GM18858 (cell line): ENCODE data around the gene KIF26A.
"Not testable (repeated sequence)": the region's sequence is repeated elsewhere in the genome, so short reads cannot be mapped to it uniquely, and the experiment has no call there.

ENCODE experiments used
- ATAC-seq: cut with Tn5 transposase; IDR thresholded peaks from one replicate; pipeline ENCODE4 v1.9.1; 2021; ENCODE audit not compliant: unreplicated experiment

Gene KIF26A

DNA sequence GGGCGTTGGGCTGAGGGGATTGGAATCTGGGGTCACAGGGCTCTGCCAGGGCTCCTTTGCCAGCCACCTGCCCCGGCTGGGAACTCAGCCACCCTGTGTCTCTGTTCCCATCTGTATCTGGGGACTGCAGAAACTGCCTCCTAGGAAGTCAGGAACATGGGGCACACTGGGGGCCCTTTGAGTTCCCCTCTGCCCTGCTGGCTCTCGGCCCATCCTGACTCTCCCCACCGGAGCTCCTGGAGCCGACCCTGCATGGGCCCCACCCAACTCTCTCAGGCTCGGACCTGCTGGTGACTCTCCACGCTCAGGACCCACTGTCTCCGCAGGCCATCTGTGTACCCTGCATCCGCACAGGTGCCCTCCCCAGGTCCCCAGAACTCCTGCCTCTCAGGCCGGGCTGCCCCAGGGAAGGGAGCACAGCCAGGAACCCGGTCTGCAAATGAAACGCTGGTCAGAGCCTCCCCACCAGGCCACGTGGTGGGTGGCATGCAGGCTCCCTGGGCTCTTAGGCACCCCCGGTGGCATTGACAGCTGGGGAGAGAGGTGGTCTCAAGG, 82.8 kb downstream of the KIF26A start:
- no peak for ATAC-seq

DNA sequence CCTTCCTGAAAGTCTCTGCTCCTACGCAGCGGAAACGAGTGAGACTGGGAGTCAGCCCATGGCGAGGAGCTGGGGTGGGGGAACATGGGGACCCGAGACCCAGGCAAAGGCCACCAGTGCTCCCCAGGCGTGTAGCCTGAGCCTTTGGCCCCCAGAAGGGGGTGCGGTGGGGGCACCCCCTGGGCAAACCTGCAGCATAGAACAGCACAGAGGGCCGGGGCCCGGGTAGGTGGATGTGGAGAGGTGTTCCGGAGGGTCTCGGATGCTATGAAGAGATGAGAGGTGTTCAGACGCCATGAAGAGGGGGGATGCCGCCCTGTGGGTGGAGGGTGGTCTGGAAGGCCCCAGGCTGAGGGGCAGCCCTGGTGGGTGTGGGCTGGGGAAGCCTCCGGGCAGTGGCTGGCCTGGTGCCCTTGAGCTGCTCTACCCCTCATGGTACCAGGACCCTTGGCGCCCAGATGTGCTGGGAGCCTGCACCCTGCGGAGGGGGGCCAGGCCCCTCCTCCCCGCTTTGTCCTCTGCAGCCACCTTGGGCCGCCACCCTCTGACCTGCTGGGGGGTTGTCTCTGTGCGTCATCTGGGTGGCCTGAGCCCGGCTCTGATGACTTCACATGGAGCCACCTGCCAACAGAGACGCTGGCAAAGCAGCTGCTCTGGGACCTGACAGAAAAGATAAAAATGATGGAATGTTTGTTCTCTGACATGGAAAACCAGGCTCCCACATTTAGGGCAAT, 83.4 kb downstream of the KIF26A start:
- no peak for ATAC-seq

DNA sequence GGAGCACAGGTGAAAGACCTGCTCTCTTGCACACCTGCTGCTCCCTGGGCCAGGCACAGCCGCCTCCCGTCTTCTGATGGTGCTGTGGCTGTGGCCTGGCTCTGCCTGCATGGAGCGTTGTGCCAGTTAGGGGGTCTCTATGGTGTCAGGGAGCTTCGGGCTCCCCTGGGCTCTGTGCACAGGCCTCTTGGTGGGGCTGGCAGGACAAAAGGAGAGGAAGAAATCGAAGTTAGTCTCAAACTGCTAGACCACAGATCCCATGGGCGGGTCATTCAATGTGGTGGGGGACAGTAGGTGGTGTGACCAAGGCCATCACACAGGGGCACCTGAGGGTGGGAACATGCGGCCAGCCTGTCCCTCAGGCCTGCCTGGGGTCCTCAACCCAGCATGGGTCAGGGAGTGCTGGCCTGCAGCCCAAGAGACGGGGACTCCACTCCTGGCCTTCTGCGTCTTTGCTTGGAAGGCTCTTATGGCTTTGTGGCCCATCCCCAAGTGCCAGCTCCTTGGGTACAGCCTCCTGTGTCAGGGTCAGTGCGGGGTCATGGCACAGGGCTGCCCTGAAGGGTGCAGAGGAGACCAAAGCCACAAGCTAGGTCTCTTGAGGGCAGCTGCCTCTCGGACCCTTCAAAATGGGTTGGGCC, 84.1 kb downstream of the KIF26A start:
- no peak for ATAC-seq

GRCh38 chr14:104223101-104224041, 85.0 kb downstream of the KIF26A start:
- ATAC-seq: no peak

- ATAC-seq: no peak
These were observed 85.7 kb downstream of the KIF26A start for GRCh38 chr14:104224131-104224505.

GRCh38 chr14:104224506-104225277, 86.3 kb downstream of the KIF26A start:
- no peak for ATAC-seq

- not testable (repeated sequence) for ATAC-seq
These were observed 87.1 kb downstream of the KIF26A start for GRCh38 chr14:104225278-104226190.

- no peak for ATAC-seq
These were observed 88.3 kb downstream of the KIF26A start for GRCh38 chr14:104226421-104227383.

DNA sequence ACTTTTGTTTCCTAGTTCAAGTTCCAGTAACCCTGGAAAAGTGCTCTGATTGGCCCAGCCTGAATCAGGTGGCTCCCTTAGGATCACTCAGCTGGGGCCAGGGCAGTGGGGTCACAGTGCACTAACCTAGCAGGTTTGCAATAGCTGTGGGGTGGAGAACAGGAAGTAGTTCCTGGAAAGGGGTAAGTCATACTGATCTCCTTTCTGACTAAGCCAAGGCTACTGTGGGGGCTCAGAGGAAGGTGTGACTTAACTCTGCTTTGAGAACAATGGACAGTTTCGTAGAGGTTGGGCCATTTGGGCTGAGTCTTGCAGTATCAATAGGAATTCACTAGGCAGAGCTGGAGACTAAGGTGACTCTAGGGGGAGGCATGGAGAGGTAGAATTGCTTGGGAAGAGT, 89.4 kb downstream of the KIF26A start:
- no peak for ATAC-seq

DNA sequence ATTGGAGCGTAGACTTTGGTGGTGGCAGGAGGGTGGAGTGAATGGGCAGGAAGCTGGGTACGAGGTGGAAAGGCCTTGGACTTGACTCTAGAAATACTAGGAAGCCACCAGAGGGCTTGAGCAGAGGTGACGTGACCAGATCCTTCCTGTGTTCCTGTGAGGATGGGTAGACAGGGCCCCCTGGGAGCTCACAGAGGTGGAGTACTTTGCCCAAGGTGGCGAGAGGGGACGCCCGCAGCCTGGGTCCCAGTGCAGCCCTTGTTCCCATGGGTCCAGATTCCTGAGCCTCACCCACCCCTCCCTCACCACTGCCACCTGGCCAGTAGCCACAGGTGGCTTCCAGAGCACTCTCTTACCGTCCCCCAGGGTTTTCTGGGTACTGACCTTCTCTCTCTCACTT, 89.8 kb downstream of the KIF26A start:
- no peak for ATAC-seq

GRCh38 chr14:104228716-104229533, 90.5 kb downstream of the KIF26A start:
- ATAC-seq: no peak

DNA sequence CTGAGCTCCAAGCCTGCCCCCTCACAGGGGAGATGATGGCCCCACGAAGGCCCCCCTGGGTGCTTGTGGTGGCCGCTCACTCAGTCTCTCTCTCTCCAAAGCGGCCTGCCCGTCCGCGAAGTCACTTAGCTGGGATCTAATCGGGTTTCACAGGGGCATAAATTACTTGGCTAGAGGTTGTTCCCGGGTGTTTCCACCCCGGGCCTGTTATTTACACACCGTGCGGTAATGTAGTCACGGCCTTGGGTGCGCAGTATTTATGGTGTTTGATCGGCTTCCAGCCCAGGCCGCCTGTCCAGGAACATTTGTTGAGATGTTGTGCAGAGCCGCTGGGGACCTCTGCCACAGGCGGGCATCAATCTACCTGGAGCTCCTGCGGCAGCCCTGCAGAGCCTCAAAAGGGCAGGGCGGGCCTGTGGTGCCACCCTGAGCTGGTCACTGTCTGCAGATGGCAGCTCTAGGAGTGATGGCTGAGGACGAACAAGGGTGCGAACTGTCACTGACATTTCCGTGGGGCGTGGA, 91.2 kb downstream of the KIF26A start:
- ATAC-seq: no peak

DNA sequence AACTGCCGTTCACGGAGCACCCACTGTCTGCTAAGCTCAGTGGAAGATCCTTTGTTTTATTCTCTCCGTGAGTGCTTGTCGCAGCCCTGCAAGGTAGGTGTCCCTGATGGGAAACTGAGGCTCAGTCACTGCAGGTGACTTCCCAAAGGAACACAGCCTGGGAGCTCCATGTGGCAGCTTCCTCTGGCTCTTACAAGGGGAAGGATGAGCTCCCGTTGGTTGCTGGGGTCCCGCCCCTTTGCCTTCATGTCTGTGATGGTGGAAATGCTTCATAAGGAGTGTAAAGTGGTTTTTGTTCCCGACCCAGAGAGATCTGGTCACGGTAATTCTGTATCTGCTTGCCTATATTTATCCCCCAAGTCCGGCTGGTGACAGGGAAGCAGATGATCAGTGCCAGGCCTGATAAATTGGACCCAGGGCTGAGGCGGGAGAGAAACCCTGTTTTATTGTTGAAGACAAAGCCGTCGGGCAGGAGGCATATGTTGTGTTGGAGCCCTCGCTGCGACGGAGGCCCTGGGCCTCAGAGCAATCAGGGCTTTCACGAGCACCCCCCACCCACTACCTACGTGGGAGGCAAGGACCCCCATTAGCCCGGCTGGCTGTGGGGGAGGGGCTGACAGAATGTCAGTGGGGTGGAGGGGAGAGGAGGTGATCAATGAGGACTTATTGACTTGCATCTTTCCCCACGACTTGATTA, 91.9 kb downstream of the KIF26A start:
- ATAC-seq: no peak
